ENCODE results near the gene PTGES2. TPM values are rescaled to one million over a fixed set of nuclear protein-coding genes. Genes with fewer than 3 reads are reported as not detected.

Gene PTGES2
- total and polyA plus RNA-seq, 2 of the 13 experiments (the other 11 are each of a cell fraction or from before 2014, with no cell fraction given), result 63.7 to 79.8 TPM

DNA sequence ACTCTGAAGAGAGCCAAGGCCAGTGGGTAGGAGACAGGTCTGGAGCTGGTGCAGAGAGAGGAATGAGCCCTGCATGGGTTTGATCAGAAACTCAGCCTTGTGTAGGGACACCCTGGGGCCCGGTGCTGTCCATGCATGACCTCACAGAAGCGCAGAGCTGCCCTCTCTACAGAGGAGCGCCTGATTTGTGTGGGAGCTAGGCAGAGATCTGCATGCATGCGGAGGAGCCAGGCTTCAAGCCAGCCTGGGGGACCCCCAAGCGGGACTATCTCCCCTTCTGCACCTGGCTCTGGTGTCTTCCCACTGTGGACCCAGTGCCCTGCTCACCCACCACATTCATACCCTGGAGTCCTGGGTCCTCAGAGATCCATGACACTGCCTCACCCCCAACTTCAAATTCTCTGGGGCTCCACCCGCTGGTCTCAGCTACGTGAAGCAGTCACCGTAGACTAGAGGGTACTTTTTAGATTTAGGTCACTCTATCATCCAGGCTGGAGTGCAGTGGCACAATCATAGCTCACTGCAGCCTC lies 19.1 kb upstream of the PTGES2 start (continued):
- no peak for TF ChIP-seq POLR2AphosphoS5 (IDR thresholded peaks at IDR 0.05; ENCODE audit: low read depth, low read length)

DNA sequence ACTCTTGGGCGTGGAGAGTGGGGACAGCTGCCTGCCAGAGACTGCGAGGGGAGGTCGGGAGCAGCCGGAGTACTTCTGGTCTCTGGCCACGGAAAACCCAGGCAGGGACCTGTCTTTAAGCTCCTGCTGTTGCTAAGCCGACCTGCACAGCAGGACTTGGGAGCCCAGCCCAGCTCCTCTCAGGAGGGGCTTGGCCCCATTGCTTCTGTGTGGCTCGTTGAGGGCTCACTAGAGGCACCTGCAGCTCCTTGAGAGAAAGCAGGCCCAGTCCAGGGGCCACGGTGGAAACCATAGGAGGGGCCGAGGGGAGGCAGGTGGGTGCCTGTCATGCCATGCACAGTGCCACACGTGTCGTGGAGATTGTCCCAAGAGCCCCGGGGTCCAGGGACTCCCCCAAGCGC lies 18.4 kb upstream of the PTGES2 start:
- no peak overlapping the region for H3K4me2 ChIP-seq (ENCODE audit: low read depth, low read length)
- peaks cover 3 to 26% of the 10 kb centered on the region in 2 experiments; a peak in 4 of 5 replicates for H3K27me3 ChIP-seq (ENCODE audit: control insufficient read depth in 1 of 2, insufficient read depth in 2 of 2, low read length in 2 of 2)
- CTCF ChIA-PET (ENCODE audit: low intra/inter-chr PET ratio, low total read pairs), result no interaction called here
- TF ChIP-seq ZNF570 (CRISPR knock-in tag; IDR thresholded peaks at IDR 0.05; ENCODE audit: borderline replicate concordance) (no peak), ZKSCAN5 (CRISPR knock-in tag; IDR thresholded peaks at IDR 0.05) (no peak), RCOR2 (CRISPR knock-in tag; IDR thresholded peaks at IDR 0.05) (no peak), HES4 (CRISPR knock-in tag; IDR thresholded peaks at IDR 0.05; ENCODE audit: borderline replicate concordance) (no peak), SMYD3 (CRISPR knock-in tag; IDR thresholded peaks at IDR 0.05) (no peak)
- TF ChIP-seq, protein P1, sequence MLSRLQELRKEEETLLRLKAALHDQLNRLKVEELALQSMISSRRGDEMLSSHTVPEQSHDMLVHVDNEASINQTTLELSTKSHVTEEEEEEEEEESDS (CRISPR knock-in tag; IDR thresholded peaks at IDR 0.05; ENCODE audit: borderline replicate concordance), result no peak
- FAIRE-seq (no peak), DNase-seq (ENCODE audit: low spot score) (no peak), ATAC-seq (no peak)
- H3K9me3 ChIP-seq (ENCODE audit: low read length), result no peaks in the 10 kb centered on the region
- in situ Hi-C loops (cut with HindIII; ENCODE audit: extremely low pct_ligation_motif_present, low pct_unique_long_range_greater_than_20kb), result no loop called here
- no peak overlapping the region for H3K4me3 ChIP-seq (replicated peaks in 1 of 3; ENCODE audit: insufficient read depth in 1 of 3, low read depth in 2 of 3, low read length in 3 of 3)
- H3K36me3 ChIP-seq (replicated peaks in 1 of 2; ENCODE audit: control insufficient read depth in 1 of 2, insufficient read depth in 2 of 2, low read length in 2 of 2), result no peaks in the 10 kb centered on the region
- no peaks in the 10 kb centered on the region for H4K20me1 ChIP-seq (ENCODE audit: insufficient read depth, low read length)
- no peak overlapping the region for H2AFZ ChIP-seq (ENCODE audit: low read length)
- no peak overlapping the region for H3K27ac ChIP-seq (ENCODE audit: extremely low read length, insufficient read depth, low read length)
- POLR2A ChIA-PET, result interaction anchor here (3.1 kb wide), 1 partner anchor 14 kb away, joined by 16 read pairs; the partner anchor contains the start of gene BBLN
- H3K4me1 ChIP-seq (ENCODE audit: insufficient read depth, low read length), result peaks cover 68% of the 10 kb centered on the region
- BruUV-seq (replicated peaks), result no TSS peak
- intact Hi-C loops (cut with micrococcal nuclease; ENCODE audit: unreplicated experiment), result no loop called here
- WGBS (ENCODE audit: low lambda C conversion rate), result 43% methylated on average over 6 of the region's 13 CpGs
- H3K9ac ChIP-seq (ENCODE audit: insufficient read depth, low read depth, low read length), result no peak overlapping the region
- no peaks in the 10 kb centered on the region for H3K79me2 ChIP-seq (ENCODE audit: insufficient read depth, low read length)

DNA sequence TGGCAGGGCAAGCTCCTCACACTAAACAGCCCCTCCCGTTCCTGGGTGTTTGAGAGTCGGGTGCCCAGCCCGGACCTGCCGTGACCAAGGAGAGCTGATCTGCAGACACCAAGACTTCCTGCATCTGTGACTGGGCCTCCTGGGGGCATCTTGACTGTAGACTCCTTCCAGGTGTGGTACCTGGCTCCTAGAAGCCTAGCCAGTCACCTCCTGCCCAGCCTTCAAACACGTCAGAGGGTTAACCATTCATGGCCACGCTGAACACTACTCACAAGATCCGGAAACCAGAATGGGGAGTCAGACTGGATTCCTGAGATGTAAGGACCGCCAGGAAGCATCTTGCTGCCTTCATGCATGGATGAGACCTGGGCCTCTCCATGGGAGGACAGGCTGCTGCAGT lies 18.0 kb upstream of the PTGES2 start:
- no peaks in the 10 kb centered on the region for H3K79me2 ChIP-seq (ENCODE audit: insufficient read depth, low read length)
- no peak overlapping the region for H2AFZ ChIP-seq (ENCODE audit: low read length)
- ATAC-seq, result no peak
- in situ Hi-C loops (cut with HindIII; ENCODE audit: extremely low pct_ligation_motif_present, low pct_unique_long_range_greater_than_20kb), result no loop called here
- no peaks in the 10 kb centered on the region for H3K36me3 ChIP-seq (replicated peaks in 1 of 2; ENCODE audit: control insufficient read depth in 1 of 2, insufficient read depth in 2 of 2, low read length in 2 of 2)
- no peaks in the 10 kb centered on the region for H4K20me1 ChIP-seq (ENCODE audit: insufficient read depth, low read length)
- no peaks in the 10 kb centered on the region for H3K9me3 ChIP-seq (ENCODE audit: low read length)
- no peak overlapping the region for H3K4me2 ChIP-seq (ENCODE audit: low read depth, low read length)
- intact Hi-C loops (cut with micrococcal nuclease; ENCODE audit: unreplicated experiment), result no loop called here
- no peak for FAIRE-seq
- H3K27ac ChIP-seq (ENCODE audit: extremely low read length, insufficient read depth, low read length), result no peak overlapping the region
- no peak overlapping the region for H3K4me3 ChIP-seq (replicated peaks in 1 of 3; ENCODE audit: insufficient read depth in 1 of 3, low read depth in 2 of 3, low read length in 3 of 3)
- CTCF ChIA-PET (ENCODE audit: low intra/inter-chr PET ratio, low total read pairs), result no interaction called here
- peaks cover 3 to 25% of the 10 kb centered on the region in 2 experiments; a peak in 4 of 5 replicates for H3K27me3 ChIP-seq (ENCODE audit: control insufficient read depth in 1 of 2, insufficient read depth in 2 of 2, low read length in 2 of 2)
- no peak for DNase-seq (ENCODE audit: low spot score)
- no peak overlapping the region for H3K9ac ChIP-seq (ENCODE audit: insufficient read depth, low read depth, low read length)
- no TSS peak for BruUV-seq (replicated peaks)
- POLR2A ChIA-PET, result interaction anchor here (3.1 kb wide), 1 partner anchor 14 kb away, joined by 16 read pairs; the partner anchor contains the start of gene BBLN
- no CpG with 5 or more reads among the region's 8 CpGs for whole genome bisulfite sequencing (ENCODE audit: low lambda C conversion rate)
- peaks cover 64% of the 10 kb centered on the region for H3K4me1 ChIP-seq (ENCODE audit: insufficient read depth, low read length)
- TF ChIP-seq GZF1 (CRISPR knock-in tag; IDR thresholded peaks at IDR 0.05), result no peak
- TF ChIP-seq, protein P2, sequence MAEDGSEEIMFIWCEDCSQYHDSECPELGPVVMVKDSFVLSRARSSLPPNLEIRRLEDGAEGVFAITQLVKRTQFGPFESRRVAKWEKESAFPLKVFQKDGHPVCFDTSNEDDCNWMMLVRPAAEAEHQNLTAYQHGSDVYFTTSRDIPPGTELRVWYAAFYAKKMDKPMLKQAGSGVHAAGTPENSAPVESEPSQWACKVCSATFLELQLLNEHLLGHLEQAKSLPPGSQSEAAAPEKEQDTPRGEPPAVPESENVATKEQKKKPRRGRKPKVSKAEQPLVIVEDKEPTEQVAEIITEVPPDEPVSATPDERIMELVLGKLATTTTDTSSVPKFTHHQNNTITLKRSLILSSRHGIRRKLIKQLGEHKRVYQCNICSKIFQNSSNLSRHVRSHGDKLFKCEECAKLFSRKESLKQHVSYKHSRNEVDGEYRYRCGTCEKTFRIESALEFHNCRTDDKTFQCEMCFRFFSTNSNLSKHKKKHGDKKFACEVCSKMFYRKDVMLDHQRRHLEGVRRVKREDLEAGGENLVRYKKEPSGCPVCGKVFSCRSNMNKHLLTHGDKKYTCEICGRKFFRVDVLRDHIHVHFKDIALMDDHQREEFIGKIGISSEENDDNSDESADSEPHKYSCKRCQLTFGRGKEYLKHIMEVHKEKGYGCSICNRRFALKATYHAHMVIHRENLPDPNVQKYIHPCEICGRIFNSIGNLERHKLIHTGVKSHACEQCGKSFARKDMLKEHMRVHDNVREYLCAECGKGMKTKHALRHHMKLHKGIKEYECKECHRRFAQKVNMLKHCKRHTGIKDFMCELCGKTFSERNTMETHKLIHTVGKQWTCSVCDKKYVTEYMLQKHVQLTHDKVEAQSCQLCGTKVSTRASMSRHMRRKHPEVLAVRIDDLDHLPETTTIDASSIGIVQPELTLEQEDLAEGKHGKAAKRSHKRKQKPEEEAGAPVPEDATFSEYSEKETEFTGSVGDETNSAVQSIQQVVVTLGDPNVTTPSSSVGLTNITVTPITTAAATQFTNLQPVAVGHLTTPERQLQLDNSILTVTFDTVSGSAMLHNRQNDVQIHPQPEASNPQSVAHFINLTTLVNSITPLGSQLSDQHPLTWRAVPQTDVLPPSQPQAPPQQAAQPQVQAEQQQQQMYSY (CRISPR knock-in tag; IDR thresholded peaks at IDR 0.05), result no peak
- no peak for TF ChIP-seq U2AF2 (IDR thresholded peaks at IDR 0.05; ENCODE audit: low read depth, low read length)
- TF ChIP-seq ZNF572 (CRISPR knock-in tag; IDR thresholded peaks at IDR 0.05), result no peak
- TF ChIP-seq MED13 (CRISPR knock-in tag; IDR thresholded peaks at IDR 0.05), result no peak
- TF ChIP-seq, protein P3, sequence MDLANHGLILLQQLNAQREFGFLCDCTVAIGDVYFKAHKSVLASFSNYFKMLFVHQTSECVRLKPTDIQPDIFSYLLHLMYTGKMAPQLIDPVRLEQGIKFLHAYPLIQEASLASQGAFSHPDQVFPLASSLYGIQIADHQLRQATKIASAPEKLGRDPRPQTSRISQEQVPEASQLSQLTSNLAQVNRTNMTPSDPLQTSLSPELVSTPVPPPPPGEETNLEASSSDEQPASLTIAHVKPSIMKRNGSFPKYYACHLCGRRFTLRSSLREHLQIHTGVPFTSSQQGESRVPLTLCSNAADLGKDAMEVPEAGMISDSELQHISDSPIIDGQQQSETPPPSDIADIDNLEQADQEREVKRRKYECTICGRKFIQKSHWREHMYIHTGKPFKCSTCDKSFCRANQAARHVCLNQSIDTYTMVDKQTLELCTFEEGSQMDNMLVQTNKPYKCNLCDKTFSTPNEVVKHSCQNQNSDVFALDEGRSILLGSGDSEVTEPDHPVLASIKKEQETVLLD (CRISPR knock-in tag; IDR thresholded peaks at IDR 0.05; ENCODE audit: low read depth), result no peak
